CD14-positive monocyte (primary cell): Measurements from ENCODE around the gene ARIH2. TPM values are rescaled to one million over a fixed set of nuclear protein-coding genes. Genes with fewer than 3 reads are reported as not detected.
A peak's percentile ranks its signal among the peaks of the same experiment; 100 is the strongest.

Source experiments
- DNase-seq, 3 donors: peaks; one replicate each; pipeline ENCODE4 v3.0.0-alpha.2; 2011 to 2022
- H2AFZ ChIP-seq: 2 replicates; pipeline ENCODE4 v1.6.0; 2012; ENCODE audit warnings: mild to moderate bottlenecking, low read depth, low read length, inconsistent platforms; ENCODE audit not compliant: insufficient read depth, poor library complexity, severe bottlenecking
- H3K27ac ChIP-seq, 2 donors: 1 replicate in 1 of 2; 2 replicates in 1 of 2; pipeline ENCODE4 v1.5.1; 2012 to 2013; ENCODE audit warnings: low read length in 2 of 2, control low read depth in 1 of 2, inconsistent platforms in 1 of 2, low read depth in 1 of 2, mild to moderate bottlenecking in 1 of 2
- H3K27me3 ChIP-seq, 2 donors: one replicate each; pipeline versions ENCODE4 v1.6.0 to v1.6.1; 2011 to 2013; ENCODE audit warnings: low read length in 2 of 2; ENCODE audit not compliant: control insufficient read depth in 2 of 2, insufficient read depth in 2 of 2
- H3K36me3 ChIP-seq, 2 donors: replicated peaks in 1 of 2; 1 replicate in 1 of 2; 2 replicates in 1 of 2; pipeline versions ENCODE4 v1.5.1 to v1.6.1; 2012 to 2013; ENCODE audit warnings: low read length in 2 of 2, control low read depth in 1 of 2, inconsistent platforms in 1 of 2, mild to moderate bottlenecking in 1 of 2; ENCODE audit not compliant: insufficient read depth in 2 of 2, control insufficient read depth in 1 of 2
- H3K4me1 ChIP-seq, 2 donors: 1 replicate in 1 of 2; 2 replicates in 1 of 2; pipeline versions ENCODE4 v1.5.1 to v1.6.1; 2012 to 2013; ENCODE audit warnings: low read length in 2 of 2, control low read depth in 1 of 2, inconsistent platforms in 1 of 2, mild to moderate bottlenecking in 1 of 2, moderate library complexity in 1 of 2; ENCODE audit not compliant: insufficient read depth in 2 of 2, control insufficient read depth in 1 of 2
- H3K4me2 ChIP-seq: replicated peaks from 2 replicates; pipeline ENCODE3; 2012; ENCODE audit warnings: low read length, moderate library complexity, mild to moderate bottlenecking; ENCODE audit not compliant: poor library complexity, severe bottlenecking; ENCODE audit errors: extremely low read depth
- H3K4me3 ChIP-seq, 3 experiments: fragments of 200-600 bp in 1 of 3; sonication (generic) in 1 of 3; replicated peaks in 1 of 3; 1 replicate in 2 of 3; 2 replicates in 1 of 3; pipeline ENCODE4 v1.5.1; 2011 to 2013; ENCODE audit warnings: low read length in 3 of 3, mild to moderate bottlenecking in 3 of 3, control low read depth in 2 of 3, low read depth in 2 of 3, inconsistent platforms in 1 of 3, moderate library complexity in 1 of 3
- H3K79me2 ChIP-seq: 2 replicates; pipeline ENCODE4 v1.6.0; 2012; ENCODE audit warnings: mild to moderate bottlenecking, control low read depth, inconsistent platforms, low read length, moderate library complexity; ENCODE audit not compliant: insufficient read depth
- H3K9ac ChIP-seq: 2 replicates; pipeline ENCODE4 v1.6.0; 2017; ENCODE audit warnings: low read length, mild to moderate bottlenecking; ENCODE audit not compliant: insufficient read depth, poor library complexity, severe bottlenecking
- H3K9me3 ChIP-seq, 2 donors: replicated peaks in 1 of 2; 1 replicate in 1 of 2; 2 replicates in 1 of 2; pipeline versions ENCODE4 v1.5.1 to v1.6.1; 2012 to 2013; ENCODE audit warnings: low read length in 2 of 2, control low read depth in 1 of 2; ENCODE audit not compliant: control insufficient read depth in 1 of 2, insufficient read depth in 1 of 2
- H4K20me1 ChIP-seq: 2 replicates; pipeline ENCODE4 v1.6.0; 2012; ENCODE audit warnings: mild to moderate bottlenecking, low read length, control low read depth, moderate library complexity; ENCODE audit not compliant: insufficient read depth
- H3K27ac Mint-ChIP-seq, 7 donors: one replicate each; pipeline ENCODE4 v1.8.0; 2020; ENCODE audit warnings: mild to moderate bottlenecking in 7 of 7, mixed read lengths in 7 of 7, moderate library complexity in 6 of 7, inconsistent platforms in 2 of 7
- H3K27me3 Mint-ChIP-seq, 3 donors: one replicate each; pipeline ENCODE4 v1.8.0; 2021 to 2022; ENCODE audit warnings: low read depth in 3 of 3, mild to moderate bottlenecking in 3 of 3, mixed read lengths in 3 of 3, moderate library complexity in 3 of 3, inconsistent platforms in 1 of 3
- H3K36me3 Mint-ChIP-seq, 2 donors: one replicate each; pipeline ENCODE4 v1.8.0; 2020; ENCODE audit warnings: mixed read lengths in 2 of 2, inconsistent platforms in 1 of 2, mild to moderate bottlenecking in 1 of 2
- H3K4me1 Mint-ChIP-seq: one replicate; pipeline ENCODE4 v1.8.0; 2020; ENCODE audit warnings: mild to moderate bottlenecking, mixed read lengths
- H3K4me3 Mint-ChIP-seq, 2 donors: one replicate each; pipeline ENCODE4 v1.8.0; 2020; ENCODE audit warnings: mild to moderate bottlenecking in 2 of 2, mixed read lengths in 2 of 2, moderate library complexity in 1 of 2
- H3K9me3 Mint-ChIP-seq, 7 donors: one replicate each; pipeline ENCODE4 v1.8.0; 2020 to 2022; ENCODE audit warnings: mixed read lengths in 7 of 7, mild to moderate bottlenecking in 6 of 7, moderate library complexity in 6 of 7, inconsistent platforms in 2 of 7
- CTCF ChIP-seq: fragments of 200-600 bp; IDR thresholded peaks from one replicate; pipeline ENCODE4 v1.8.0; 2022; ENCODE audit warnings: antibody characterized with exemption, mild to moderate bottlenecking
- WGBS: methylation state at CpG from one replicate; pipeline ENCODE4 v1.1.5; 2013; ENCODE audit warnings: missing lambda C conversion rate; ENCODE audit not compliant: insufficient coverage; 5-methylcytosine and 5-hydroxymethylcytosine counted together
- intact Hi-C, 2 donors: fragments of 100-400 bp; cut with micrococcal nuclease; formaldehyde crosslinking; loops; one replicate each; pipeline versions ENCODE4 v1.15.0 to v1.15.1; 2023
- polyA plus RNA-seq, 3 donors: library from polyadenylated mRNA; depleted of rRNA in 1 of 3; unstranded in 2 of 3; stranded (reverse) in 1 of 3; fragments of 300-500 nt in 2 of 3; fragments of >200 nt in 1 of 3; fragmentation: Illumina TruSeq in 2 of 3; gene quantifications; 1 replicate in 2 of 3; 2 replicates in 1 of 3; pipeline ENCODE4 v1.2.3, GENCODE V29; 2012 to 2021

The ARIH2 gene
- polyA plus RNA-seq, 3 donors = 68.2 to 94.8 (median 72.2) TPM

GRCh38 chr3:48945432-48945831, 26.8 kb downstream of the ARIH2 start:
- no peaks in the 10 kb centered on the region for H3K9me3 Mint-ChIP-seq
- no peak overlapping the region for H3K27ac ChIP-seq
- no peaks in the 10 kb centered on the region for H3K27me3 ChIP-seq
- no peak overlapping the region for H3K4me3 Mint-ChIP-seq
- DNase-seq = no peak
- H3K27me3 Mint-ChIP-seq = no peaks in the 10 kb centered on the region
- peaks cover 3% of the 10 kb centered on the region for H3K4me1 Mint-ChIP-seq
- intact Hi-C loops = no loop called here
- no peak overlapping the region for H3K4me3 ChIP-seq
- H3K9ac ChIP-seq = no peak overlapping the region
- peak overlapping the region in 1 of 7 donors; percentile 28 for H3K27ac Mint-ChIP-seq
- H3K79me2 ChIP-seq = peaks cover 15% of the 10 kb centered on the region
- TF ChIP-seq CTCF = no peak
- 100% methylated on average over 1 of the region's 2 CpGs for WGBS
- no peaks in the 10 kb centered on the region for H3K9me3 ChIP-seq
- H4K20me1 ChIP-seq = peaks cover 33% of the 10 kb centered on the region
- H3K4me1 ChIP-seq = no peaks in the 10 kb centered on the region
- no peak overlapping the region for H3K4me2 ChIP-seq
- H2AFZ ChIP-seq = no peak overlapping the region
- H3K36me3 ChIP-seq = peaks cover 14 to 46% of the 10 kb centered on the region in 2 donors
- peaks cover 31 to 35% of the 10 kb centered on the region in 2 donors for H3K36me3 Mint-ChIP-seq

- H4K20me1 ChIP-seq = peaks cover 36% of the 10 kb centered on the region
- WGBS = 100% methylated on average over 1 of the region's 4 CpGs
- Mint-ChIP-seq H3K9me3 (no peaks in the 10 kb centered on the region), H3K27me3 (no peaks in the 10 kb centered on the region), H3K27ac (no peak overlapping the region), H3K36me3 (peaks cover 31 to 35% of the 10 kb centered on the region in 2 donors), H3K4me3 (no peak overlapping the region), H3K4me1 (peaks cover 3% of the 10 kb centered on the region)
- peaks cover 17% of the 10 kb centered on the region for H3K79me2 ChIP-seq
- peaks cover 14 to 46% of the 10 kb centered on the region in 2 donors for H3K36me3 ChIP-seq
- no peak overlapping the region for H3K9ac ChIP-seq
- H3K27ac ChIP-seq = no peak overlapping the region
- H2AFZ ChIP-seq = no peak overlapping the region
- H3K9me3 ChIP-seq = no peaks in the 10 kb centered on the region
- H3K27me3 ChIP-seq = no peaks in the 10 kb centered on the region
- H3K4me3 ChIP-seq = no peak overlapping the region
- DNase-seq = no peak
- TF ChIP-seq CTCF = no peak
- no peaks in the 10 kb centered on the region for H3K4me1 ChIP-seq
- intact Hi-C loops = no loop called here
- H3K4me2 ChIP-seq = no peak overlapping the region
Observed at GRCh38 chr3:48945891-48946549, 27.4 kb downstream of the ARIH2 start.
